HUES64 (cell line): ENCODE measurements around the gene MEX3C.

Source experiments
- H3K27ac ChIP-seq: 2 replicates; pipeline ENCODE4 v1.7.0; 2013; ENCODE audit warnings: low read depth, low read length, inconsistent platforms
- H3K27me3 ChIP-seq: 2 replicates; pipeline ENCODE4 v1.6.1; 2013; ENCODE audit warnings: mild to moderate bottlenecking, low read length; ENCODE audit not compliant: insufficient read depth
- H3K36me3 ChIP-seq: 2 replicates; pipeline ENCODE4 v1.6.1; 2013; ENCODE audit warnings: mild to moderate bottlenecking, low read length; ENCODE audit not compliant: insufficient read depth
- H3K4me1 ChIP-seq: 2 replicates; pipeline ENCODE4 v1.6.1; 2013; ENCODE audit warnings: mild to moderate bottlenecking, low read length, moderate library complexity; ENCODE audit not compliant: insufficient read depth
- H3K4me3 ChIP-seq: 2 replicates; pipeline ENCODE4 v1.5.1; 2013; ENCODE audit warnings: mild to moderate bottlenecking, low read length, moderate library complexity
- H3K9ac ChIP-seq: 2 replicates; pipeline ENCODE4 v1.6.1; 2013; ENCODE audit warnings: mild to moderate bottlenecking, low read depth, low read length
- H3K9me3 ChIP-seq: 2 replicates; pipeline ENCODE4 v1.6.1; 2013; ENCODE audit warnings: low read depth, low read length; ENCODE audit not compliant: insufficient read depth
- WGBS: fragments of 150-250, 120-280 bp; methylation state at CpG from one replicate; pipeline ENCODE4 v1.1.7; 2013; ENCODE audit warnings: missing lambda C conversion rate; 5-methylcytosine and 5-hydroxymethylcytosine counted together

The MEX3C gene

GRCh38 chr18:51211552-51211951, 14.1 kb upstream of the MEX3C start:
- Histone ChIP-seq H3K36me3 (no peaks in the 10 kb centered on the region), H3K9me3 (no peaks in the 10 kb centered on the region), H3K9ac (no peak overlapping the region), H3K4me1 (peaks cover 9% of the 10 kb centered on the region; the same call in 1 of the 2 replicates), H3K27ac (no peak overlapping the region), H3K27me3 (no peaks in the 10 kb centered on the region), H3K4me3 (no peak overlapping the region)
- WGBS: 94% methylated on average over 3 of the region's 4 CpGs

DNA sequence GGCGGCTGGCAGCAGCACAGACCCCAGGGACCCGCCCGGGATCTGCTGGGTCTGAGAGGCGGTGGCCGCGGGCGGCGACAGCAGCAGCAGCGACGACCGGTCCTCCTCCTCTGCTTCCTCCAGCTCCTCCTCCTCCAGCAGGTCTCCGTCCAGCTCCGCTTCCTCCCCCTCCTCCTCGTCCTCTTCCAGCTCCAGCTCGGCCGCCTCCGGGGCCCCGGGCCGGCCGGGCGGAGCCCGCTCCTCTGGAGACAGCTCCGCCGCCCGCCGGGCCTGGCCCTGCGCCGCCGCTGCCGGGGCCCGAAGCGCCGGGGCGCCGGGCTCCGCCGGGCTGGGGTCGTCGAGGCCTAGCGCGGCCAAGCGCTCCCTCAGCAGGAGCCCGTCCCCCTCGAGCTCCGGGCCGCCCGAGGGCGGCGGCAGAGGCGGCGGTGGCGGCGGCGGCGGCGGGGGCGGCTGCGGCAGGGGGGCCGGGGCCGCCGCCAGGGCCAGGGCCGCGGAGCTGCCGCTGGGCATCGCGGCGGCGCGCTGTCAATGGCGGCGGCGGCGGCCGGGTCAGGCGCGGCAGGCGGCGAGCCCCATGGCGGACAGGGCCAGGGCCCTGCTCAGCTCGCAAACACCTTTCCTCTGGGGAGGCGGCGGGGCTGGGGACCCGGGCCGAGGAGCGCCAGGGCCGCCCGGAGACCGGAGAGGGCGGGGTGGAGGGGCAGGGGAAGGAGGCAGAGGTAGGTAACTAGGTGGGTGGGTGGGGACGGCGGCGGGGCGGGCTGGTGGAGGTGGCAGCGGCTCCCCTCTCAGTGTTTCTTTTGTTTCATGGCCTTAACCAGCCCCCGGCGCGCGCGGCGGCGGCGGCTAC, 445 bp downstream of the MEX3C start:
- Histone ChIP-seq H3K9ac (peak overlapping the region; percentile 95), H3K27me3 (no peaks in the 10 kb centered on the region), H3K36me3 (peaks cover 10% of the 10 kb centered on the region; the same call in 1 of the 2 replicates), H3K4me1 (peaks cover 29% of the 10 kb centered on the region), H3K4me3 (peak overlapping the region; percentile 91), H3K27ac (peak overlapping the region; percentile 90), H3K9me3 (no peaks in the 10 kb centered on the region)
- under 1% methylated on average over 102 of the region's 102 CpGs for WGBS

GRCh38 chr18:51196118-51196810, 1.2 kb downstream of the MEX3C start:
- Histone ChIP-seq H3K27me3 (no peaks in the 10 kb centered on the region), H3K36me3 (peaks cover 15% of the 10 kb centered on the region), H3K27ac (peak overlapping the region; percentile 73), H3K4me3 (peak overlapping the region; percentile 91), H3K4me1 (peaks cover 37% of the 10 kb centered on the region), H3K9ac (peak overlapping the region; percentile 95), H3K9me3 (no peaks in the 10 kb centered on the region)
- WGBS: under 1% methylated on average over 67 of the region's 67 CpGs

DNA sequence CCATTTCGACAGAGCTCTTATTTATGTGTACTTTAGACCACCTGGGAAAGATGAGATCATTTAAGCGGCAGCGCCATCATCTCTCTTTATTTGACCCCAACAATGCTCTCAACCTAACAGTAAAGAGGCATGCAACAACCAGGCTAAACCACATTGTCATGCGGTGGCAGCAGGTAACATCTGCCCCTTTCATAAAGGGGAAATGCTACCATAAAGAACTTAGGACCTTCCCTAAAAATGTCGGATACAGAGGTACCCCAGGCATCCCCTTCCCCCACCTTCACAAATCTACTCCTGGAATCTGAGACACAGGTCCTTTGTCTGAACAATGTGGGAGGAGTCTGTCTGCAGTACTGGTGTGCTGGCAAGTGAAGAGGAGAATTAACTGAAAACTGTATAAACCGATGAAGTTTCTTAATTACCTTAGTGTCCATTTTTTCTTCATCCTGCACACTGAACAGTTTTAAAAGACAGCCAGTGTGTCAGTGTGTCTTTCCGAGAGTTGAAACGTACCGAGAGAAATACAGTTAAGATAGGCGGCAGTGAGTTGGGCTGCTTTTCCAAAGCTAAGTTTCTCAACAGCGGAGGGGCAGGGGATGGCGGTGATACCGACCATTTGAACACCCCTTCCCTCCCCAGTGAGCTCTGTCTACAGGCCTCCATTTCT, 1.9 kb downstream of the MEX3C start:
- Histone ChIP-seq H3K9ac (peak overlapping the region; percentile 95), H3K36me3 (peaks cover 21% of the 10 kb centered on the region), H3K9me3 (no peaks in the 10 kb centered on the region), H3K4me3 (peak overlapping the region; percentile 91), H3K27me3 (no peaks in the 10 kb centered on the region), H3K27ac (peak overlapping the region; percentile 73), H3K4me1 (peaks cover 44% of the 10 kb centered on the region)
- under 1% methylated on average over 13 of the region's 13 CpGs for WGBS

- H3K27me3 ChIP-seq: no peaks in the 10 kb centered on the region
- H3K9me3 ChIP-seq: no peaks in the 10 kb centered on the region
- WGBS: 8% methylated on average over 3 of the region's 3 CpGs
- peak overlapping the region; percentile 91 for H3K4me3 ChIP-seq
- peak overlapping the region; percentile 95 for H3K9ac ChIP-seq
- peak overlapping the region; percentile 73; the same call in 1 of the 2 replicates for H3K27ac ChIP-seq
- peaks cover 49% of the 10 kb centered on the region for H3K4me1 ChIP-seq
- H3K36me3 ChIP-seq: peaks cover 23% of the 10 kb centered on the region
These were observed 2.4 kb downstream of the MEX3C start for GRCh38 chr18:51195086-51195450.

DNA sequence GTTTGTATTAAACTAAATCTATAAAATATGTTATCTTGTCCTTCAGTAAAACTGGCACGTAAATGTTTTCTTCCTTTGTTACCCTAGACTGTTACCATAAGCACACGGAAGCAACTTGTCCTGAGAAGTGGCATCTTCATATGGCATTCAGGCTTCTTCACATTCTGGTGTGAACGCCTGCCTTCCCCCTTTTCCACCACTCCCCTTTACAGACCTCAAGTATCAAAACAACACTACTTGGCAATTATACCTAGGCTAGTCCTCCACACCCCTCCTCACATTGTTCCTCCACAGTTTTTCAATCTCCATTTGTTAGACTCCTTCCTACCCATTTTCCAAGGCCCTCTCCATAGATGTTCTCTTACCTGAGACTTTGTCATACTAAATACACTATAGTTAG, 2.9 kb downstream of the MEX3C start:
- peaks cover 27% of the 10 kb centered on the region for H3K36me3 ChIP-seq
- H3K4me3 ChIP-seq: peak overlapping the region; percentile 91
- peak overlapping the region; percentile 73; the same call in 1 of the 2 replicates for H3K27ac ChIP-seq
- H3K27me3 ChIP-seq: no peaks in the 10 kb centered on the region
- H3K4me1 ChIP-seq: peaks cover 53% of the 10 kb centered on the region
- no peaks in the 10 kb centered on the region for H3K9me3 ChIP-seq
- H3K9ac ChIP-seq: peak overlapping the region; percentile 95
- WGBS: 25% methylated on average over 3 of the region's 3 CpGs

- no peak overlapping the region for H3K27ac ChIP-seq
- peak overlapping the region; percentile 91 for H3K4me3 ChIP-seq
- H3K9me3 ChIP-seq: no peaks in the 10 kb centered on the region
- no peak overlapping the region for H3K9ac ChIP-seq
- peaks cover 62% of the 10 kb centered on the region for H3K4me1 ChIP-seq
- no peaks in the 10 kb centered on the region for H3K27me3 ChIP-seq
- peaks cover 35% of the 10 kb centered on the region for H3K36me3 ChIP-seq
- 67% methylated on average over 5 of the region's 5 CpGs for WGBS
These were observed 3.7 kb downstream of the MEX3C start for GRCh38 chr18:51193621-51194287.

DNA sequence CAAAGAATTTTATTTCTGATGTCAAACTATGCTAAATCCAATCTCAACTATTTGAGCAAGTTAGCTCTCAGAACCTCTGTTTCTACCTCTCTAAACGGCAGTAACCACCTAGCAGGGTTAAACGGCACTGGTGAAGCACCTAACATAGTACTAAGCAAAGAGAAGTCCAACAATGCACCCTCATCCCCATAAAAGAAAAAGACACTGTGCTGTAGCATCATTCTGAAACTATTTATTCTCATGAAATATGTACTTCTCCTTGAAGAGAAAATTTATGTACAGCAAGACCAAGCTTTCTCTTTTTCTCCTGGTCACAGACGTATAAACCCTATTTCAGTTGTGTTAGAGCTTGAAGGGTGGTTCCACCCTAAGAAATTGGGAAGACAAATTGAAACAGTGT, 4.8 kb downstream of the MEX3C start:
- H3K27me3 ChIP-seq: no peaks in the 10 kb centered on the region
- no peaks in the 10 kb centered on the region for H3K9me3 ChIP-seq
- H3K36me3 ChIP-seq: peaks cover 41% of the 10 kb centered on the region
- WGBS: 72% methylated on average over 2 of the region's 3 CpGs
- peaks cover 70% of the 10 kb centered on the region for H3K4me1 ChIP-seq
- H3K27ac ChIP-seq: no peak overlapping the region
- H3K9ac ChIP-seq: no peak overlapping the region; the same call in 1 of the 2 replicates
- peak overlapping the region; percentile 22 for H3K4me3 ChIP-seq

- H3K27ac ChIP-seq: no peak overlapping the region
- no peak overlapping the region for H3K9ac ChIP-seq
- H3K9me3 ChIP-seq: no peaks in the 10 kb centered on the region
- WGBS: 100% methylated on average over 1 of the region's 2 CpGs
- peak overlapping the region; percentile 22; the same call in 1 of the 2 replicates for H3K4me3 ChIP-seq
- no peaks in the 10 kb centered on the region for H3K27me3 ChIP-seq
- H3K4me1 ChIP-seq: peaks cover 77% of the 10 kb centered on the region
- peaks cover 41% of the 10 kb centered on the region for H3K36me3 ChIP-seq
These were observed 5.5 kb downstream of the MEX3C start for GRCh38 chr18:51192026-51192425.

GRCh38 chr18:51191128-51191717, 6.3 kb downstream of the MEX3C start:
- H3K27me3 ChIP-seq: no peaks in the 10 kb centered on the region
- peaks cover 84% of the 10 kb centered on the region for H3K4me1 ChIP-seq
- no peaks in the 10 kb centered on the region for H3K9me3 ChIP-seq
- H3K27ac ChIP-seq: no peak overlapping the region
- no peak overlapping the region for H3K9ac ChIP-seq
- 78% methylated on average over 4 of the region's 4 CpGs for WGBS
- H3K36me3 ChIP-seq: peaks cover 46% of the 10 kb centered on the region
- no peak overlapping the region for H3K4me3 ChIP-seq
